Fibroblast of skin of left biceps (primary cell): ENCODE data around the gene CFAP58.

Experiments
- DNase-seq, 2 experiments: peaks; one replicate each; pipeline ENCODE4 v3.0.0-alpha.2; 2013; ENCODE audit warnings: low read depth in 2 of 2

CFAP58 gene

DNA sequence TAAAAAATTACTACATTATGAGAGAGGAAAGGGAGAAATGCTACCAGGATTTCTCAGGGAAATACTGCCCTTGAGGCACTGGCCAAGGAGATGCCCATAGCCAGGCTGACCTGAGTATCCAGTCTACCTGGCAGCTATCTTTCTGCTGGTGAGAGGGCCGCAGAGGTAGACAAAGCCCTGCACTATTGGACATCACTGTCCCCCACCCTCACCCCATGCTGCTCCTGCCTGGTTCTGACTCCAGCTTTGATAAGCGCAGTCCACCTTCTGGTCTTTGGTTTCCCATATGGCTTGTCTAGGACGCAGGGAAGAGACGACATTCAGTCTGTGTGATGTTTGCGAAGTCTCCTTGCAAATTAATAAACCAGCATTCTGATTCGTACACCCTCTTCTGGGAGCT, 19.1 kb upstream of the CFAP58 start:
- DNase-seq: no peak

DNA sequence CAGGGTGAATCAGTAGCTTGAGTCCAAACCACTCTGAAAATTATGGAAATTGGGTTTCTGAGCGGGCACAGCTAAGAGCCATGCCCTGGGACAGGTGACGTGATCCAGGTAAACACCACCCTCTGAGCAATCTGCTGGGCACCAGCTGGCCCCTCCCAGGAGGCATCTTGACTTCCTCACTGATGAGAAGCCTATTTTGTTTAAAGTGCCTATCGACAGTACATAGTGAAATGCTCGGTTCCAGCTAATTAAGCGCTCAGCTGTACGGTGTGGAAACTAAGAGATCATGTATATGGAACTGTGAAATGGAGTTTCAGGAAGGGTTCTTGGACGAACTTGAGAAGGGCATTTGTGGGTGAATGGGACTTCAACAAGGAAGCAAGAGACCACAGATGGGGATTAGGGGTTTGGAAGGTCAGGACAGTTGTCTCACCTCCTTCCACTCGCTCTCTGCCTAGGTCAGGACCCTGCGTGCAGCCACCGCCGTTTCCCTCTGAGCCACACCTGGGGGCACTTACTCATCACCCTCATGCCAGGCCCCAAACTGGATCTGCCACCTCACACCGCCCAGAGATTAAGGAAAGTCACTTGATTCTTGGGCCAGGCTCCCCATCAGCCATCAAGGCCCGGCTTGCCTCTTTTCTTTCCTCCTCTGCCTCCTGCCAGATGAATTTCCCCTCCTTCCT, 18.5 kb upstream of the CFAP58 start:
- DNase-seq: no peak

DNA sequence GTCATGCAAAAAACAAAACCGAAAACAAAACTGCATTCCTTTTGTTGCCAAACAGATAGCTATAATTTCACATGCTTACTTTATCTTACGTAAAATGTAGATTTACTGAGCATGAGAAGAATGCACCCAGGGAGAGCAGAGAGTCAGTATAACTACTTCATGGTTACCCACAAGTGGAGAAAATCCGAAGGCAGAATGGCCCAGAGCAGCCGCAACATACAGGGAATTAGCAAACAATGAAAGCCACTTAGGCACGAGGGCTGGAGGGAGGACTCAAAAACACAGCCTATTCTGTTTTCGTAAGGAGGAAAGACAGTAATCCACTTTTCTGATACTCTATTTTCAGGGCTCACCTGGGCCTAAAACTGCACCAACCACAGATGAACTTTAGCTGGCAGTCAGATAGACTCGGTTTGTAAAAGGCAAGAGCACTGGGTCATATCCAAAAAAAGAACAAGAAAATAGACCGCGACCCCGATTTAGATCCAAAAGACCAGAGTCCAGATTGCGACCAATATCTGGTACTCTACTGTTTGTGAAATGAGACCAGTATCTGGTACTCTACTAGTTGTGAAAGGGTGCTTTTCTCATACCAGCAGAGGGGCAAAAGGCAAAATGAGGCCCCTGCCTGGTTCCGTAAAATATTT, 16.7 kb upstream of the CFAP58 start:
- peak in 1 of 2 experiments; percentile 41 for DNase-seq

DNA sequence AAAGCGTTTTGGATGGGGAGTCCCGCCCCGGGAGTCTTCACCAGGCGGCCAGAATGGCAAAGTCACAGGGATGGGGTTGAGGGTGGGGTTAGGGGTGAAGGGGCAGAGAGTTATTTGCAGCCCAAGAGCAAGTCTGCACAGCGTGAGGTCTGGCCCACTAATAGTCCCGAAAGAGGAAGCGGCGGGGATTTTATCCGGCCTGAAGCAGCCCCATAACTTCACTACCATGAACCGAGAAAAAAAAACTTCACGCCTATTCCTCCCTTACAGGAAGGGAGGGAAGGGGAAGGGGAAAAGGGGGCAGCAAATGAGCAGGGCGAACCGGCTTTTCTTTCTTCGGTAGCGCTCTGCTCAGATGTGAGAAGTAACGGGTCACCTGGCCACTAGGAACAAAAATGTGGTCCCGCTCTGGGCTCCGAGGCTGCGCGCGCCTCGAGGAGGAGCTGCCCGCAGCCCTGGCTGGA, 16.1 kb upstream of the CFAP58 start:
- DNase-seq: no peak

DNA sequence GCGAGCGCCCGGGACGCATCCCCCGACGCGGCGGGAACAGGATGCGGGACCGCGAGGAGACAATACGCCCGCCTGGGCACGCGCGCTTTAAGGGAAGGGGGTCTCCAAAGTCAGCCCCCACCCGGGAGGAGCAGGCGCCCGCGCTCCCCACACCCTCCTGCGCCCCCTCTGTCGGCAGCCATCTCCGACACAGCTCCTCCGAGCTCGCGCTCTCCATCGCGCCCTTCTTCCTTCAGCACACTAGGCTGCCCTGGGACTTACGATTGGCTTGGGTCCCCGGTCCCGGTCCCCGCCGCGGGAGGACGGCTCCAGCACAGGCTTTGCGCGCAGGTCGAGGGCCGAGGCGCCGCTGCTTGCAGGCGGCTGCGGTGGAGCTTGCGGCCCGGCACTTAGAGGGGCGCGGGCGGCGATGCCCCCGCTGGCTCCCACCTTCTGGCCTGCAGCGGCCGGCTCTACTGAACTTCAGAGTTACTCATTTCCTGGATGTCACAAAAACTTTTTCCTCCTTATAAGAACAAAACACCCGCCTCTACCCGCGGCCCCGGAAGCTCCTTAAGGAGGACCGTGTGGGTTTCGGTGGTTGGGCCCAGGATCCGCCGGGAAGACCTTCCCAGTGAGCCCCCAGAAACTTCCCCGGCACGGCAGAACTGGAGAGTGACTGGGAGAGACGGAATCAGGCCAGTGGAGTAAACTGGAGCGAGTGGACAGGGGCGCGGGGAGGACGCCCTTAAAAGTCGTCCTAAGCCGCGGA, 15.5 kb upstream of the CFAP58 start, which contains the start of gene ITPRIP:
Gene ITPRIP, minus strand, starts transcription at position 481 of the 751 bp plus-strand sequence. CDS start 22,414 bp downstream, outside the sequence.
- DNase-seq: peak in 1 of 2 experiments; percentile 50

DNA sequence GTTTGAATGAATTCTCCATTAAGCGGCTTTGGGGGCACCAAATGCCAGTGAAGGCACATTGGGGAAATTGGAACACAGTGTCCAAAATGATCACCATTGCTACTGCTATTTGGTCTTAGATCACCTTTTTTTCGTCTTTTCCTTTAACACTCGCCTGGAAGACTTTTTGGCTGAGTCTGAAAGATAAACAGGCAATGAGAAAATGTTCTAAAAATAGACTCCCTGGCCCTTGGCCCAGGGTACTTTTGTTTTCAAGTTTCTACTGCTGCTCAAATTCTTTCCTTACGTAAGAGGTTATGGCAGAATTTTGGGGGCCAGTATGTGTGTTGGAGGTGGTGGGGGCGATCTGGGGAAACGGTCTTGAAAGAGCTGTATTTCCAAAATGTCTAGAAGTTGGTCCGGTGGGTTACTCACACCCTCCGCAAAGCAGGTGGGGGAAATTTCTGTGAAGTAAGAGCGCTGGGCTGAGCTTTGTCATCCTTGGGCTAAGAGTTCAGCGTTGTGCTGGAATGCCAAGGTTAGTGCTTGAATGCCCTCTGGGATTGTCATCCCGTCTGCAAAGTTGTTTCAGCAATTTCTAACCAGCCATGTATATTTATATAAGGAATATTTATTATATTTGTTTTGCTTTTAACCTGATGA, 14.0 kb upstream of the CFAP58 start:
- DNase-seq: peak in 1 of 2 experiments; percentile 39

DNA sequence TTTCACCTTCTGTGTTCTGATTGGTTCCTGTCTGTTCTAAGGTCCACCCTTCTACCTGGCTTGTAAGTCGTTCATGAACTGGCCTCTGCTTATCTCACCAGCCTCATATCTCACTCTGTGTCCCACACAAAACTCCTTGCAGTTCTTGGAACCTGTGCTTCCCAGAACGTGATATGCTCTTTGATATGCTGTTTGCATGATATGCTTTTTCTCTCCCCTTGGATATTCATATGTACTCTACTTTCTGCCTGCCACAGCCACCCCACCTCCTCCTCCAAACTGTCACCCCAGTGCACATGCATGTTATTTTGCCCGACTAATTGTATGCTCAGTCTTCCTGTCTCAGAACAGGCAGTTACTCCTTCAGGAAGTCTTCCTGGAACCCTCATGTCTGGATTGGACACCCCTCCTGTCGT, 13.5 kb upstream of the CFAP58 start:
- DNase-seq: no peak

DNA sequence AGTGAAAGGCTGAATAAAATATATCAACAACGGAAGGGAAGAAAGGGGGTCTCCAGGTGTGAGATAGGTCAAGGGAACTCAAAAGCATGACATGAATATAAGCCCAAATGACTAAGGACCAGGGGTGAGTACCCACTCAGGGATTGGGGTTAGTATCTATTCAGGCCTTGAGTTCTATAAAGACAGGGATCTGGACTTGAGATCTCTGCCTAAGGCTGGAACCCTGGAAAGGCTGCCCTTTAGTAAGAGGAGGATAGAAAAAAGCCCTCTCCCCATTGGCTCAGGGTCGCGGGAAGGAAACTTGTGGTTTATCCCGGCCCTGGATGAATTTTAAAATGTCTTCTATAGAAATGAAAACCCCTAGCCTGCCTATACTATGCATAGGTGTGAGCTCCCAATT, 13.0 kb upstream of the CFAP58 start:
- DNase-seq: no peak

DNA sequence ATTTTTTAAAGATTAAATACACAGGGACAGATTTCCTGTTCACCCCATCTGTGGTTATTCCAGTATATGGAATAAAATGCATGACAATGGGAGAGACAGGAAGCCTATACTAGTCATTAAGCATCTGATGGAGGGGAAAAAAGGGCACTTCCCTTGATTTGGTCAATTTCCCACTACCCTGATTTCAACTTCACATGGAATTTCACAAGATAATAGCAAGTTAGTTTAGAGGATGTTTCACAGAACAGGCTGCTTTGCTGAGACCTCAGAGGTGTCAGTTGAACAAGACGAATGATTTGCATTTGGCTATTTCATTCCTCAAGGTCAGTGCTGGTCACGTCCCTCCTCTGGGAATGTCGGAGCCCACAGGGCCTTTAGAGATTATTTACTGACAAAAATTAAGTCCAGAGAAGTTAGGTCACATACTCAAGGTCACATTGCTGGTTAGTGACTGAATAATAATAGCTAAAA, 10.7 kb upstream of the CFAP58 start:
- DNase-seq: no peak

DNA sequence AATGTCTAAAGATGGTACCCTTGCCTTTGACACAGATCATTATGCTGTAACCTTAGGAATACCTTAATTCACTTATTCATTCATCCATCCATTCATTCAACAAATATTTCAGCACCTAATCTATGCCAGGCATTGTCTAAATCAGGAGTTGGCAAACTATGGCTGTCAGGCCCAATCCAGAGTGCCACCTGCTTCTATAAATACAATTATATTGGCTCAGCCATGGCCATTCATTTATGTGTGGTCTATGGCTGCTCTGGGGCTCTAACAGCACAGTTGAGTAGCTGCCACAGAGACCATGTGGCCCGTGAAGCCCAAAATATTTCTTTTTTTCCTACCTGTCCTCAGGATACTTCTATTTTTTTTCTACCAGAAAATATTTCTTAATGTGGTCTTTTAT, 9.4 kb upstream of the CFAP58 start:
- DNase-seq: no peak

DNA sequence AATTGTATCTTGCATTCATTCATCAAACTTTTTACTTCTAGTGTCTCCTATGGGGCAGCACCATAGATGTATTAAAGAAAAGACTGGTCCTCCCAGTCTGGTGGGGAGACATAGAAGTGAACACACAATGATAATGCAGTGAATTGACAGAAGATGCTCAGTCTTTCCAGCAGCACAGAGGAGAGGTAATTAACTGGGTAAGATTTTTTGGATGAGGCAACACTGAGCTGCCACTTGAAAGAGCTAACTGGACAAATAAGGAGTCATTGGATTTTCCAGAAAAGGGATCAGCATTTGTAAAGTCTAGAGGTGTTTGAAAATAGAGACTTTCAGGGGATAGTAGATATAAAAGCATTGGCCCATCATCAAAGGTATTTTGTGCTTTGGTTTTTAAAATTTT, 8.1 kb upstream of the CFAP58 start:
- DNase-seq: no peak

DNA sequence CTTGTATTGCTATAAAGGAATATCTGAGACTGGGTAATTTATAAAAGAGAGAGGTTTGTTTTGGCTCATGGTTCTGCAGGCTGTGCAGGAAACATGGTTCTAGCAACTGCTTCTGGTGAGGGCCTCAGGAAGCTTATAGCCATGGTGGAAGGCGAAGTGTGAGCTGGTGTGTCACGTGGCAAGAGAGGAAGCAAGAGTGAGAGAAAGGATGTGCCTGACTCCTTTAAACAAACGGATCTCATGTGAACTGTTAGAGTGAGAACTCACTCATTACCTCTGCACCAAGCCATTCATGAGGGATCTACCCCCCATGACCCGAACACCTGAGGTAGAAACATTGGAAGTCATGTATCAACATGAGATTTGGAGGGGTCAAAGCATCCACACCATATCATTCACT, 7.7 kb upstream of the CFAP58 start:
- no peak for DNase-seq

DNA sequence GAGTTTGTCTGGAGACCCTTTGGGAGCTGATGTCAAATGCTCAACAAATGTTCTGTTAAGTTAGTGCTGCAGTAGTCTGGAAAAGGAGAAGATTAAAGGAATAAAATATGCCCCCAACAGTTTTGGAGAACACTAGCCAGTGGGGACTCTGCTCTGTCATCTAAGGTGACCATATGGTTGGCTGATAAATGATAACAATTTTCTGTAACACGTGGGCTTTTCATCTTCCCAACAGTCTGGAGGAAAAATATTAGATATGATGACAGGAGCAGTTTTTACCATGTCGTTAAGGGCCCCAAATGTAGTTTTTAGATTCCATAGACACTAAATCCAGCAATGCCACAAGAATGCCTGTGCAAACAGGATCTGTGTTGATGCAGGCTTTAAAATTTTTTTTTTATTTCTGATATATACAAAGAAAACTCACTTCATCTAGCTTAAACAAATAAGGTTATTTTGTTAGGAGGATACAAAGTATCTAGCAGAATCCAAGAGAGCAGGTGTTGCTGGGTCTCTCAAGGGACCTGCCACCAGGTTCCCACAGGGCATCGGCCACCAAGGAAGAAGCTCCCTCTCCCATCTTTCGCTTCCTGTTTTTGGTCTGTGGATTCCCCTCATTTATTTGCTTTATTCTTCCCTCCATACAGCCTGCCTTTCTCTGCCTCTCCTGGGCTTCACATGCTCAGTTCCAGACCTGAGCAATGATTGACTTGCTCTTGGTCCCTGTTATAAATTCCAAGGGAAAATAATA, 6.2 kb upstream of the CFAP58 start:
- no peak for DNase-seq

DNA sequence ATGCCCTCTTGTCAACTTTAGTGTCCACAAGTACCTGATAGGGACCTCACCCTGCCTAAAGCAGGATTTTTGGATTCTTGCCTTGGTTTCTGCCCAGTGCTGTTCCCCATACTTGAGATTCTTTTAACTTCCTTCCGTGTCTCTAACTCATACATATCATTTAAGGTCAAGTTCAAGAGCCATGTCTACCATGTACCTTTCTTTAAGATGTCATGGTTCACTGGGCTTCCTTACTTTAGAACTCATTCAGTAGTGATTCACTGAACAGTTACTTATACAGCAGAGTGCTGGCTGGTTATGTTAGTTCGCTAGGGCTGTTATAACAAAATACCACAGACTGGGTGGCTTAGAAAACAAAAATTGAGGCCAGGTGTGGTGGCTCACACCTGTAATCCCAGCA, 5.0 kb upstream of the CFAP58 start:
- DNase-seq: no peak

DNA sequence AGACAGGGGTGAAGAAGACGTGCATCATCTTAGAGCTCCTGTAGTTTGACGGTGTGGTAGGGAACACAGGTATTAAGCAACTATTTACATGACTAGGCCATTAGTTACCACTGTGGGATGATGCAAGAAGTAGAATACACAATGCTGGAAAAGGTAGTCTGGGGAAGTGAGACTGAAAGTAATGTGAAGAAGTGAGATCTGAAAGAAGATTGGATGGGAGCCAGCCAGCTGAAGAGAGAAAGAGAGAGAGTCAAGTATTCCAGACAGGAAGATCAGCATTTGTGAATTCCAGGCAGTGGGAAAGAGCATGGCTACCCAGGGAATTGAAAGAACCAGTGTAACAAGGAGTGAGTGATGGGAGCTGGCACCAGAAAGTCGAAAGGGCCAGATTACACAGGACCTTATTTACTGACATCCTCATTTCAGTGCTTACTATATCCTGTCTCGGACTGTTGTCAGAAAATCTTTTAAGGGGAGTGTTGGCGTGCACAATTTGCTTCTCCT, 4.0 kb upstream of the CFAP58 start:
- DNase-seq: peak in 1 of 2 experiments; percentile 46

DNA sequence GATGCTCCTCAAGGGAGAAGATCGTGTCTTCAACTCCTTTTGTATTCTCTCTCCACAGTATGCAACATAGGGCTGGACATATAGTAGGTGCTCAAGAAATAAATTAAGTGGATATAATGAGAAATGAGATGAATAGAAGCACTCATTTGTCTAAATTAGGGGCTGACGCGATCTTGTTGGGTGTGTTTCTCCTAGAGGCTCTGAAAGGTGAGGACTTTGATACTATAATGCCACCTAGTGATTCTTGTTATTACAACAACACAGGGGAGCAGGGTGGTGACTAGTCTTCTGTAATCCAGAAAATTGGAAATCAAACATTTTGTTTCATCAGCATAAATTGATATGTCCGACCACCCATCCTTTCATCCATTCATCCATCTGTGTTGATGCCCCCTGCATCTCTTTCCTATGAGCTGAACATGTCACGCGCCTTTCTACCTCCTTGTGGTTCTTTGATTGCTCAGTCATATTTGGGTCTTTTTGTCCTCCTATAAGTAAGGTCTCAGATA, 3.5 kb upstream of the CFAP58 start:
- peak in 1 of 2 experiments; percentile 39 for DNase-seq

DNA sequence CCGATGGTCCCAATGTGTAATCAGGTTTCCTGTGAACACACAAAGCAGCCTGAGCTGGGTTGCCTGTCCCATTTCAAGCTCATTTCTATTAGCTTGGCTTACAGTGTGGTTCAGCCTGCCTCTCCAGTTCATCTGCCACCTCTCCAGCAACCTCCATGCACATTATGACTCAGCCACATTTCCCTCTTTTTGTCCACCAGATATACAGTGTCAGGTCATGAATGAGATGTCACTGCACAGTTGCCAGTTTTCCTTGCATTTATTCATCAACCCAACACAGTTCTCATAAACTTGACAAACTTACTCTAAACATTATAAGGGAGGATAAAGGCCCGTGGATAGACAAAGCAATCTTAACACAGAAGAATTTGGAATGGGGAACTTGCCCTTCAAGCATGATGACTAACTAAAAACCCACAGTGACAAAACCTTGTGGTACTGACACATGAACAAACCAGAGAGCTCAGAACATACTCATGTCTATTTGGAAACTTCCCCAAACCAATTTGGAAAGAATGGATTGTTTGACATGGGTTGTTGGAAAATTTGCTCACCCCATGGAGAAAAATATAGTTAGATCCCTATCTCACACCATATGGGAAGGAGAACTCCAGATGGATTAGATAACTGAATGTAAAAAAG, 2.5 kb upstream of the CFAP58 start:
- no peak for DNase-seq

DNA sequence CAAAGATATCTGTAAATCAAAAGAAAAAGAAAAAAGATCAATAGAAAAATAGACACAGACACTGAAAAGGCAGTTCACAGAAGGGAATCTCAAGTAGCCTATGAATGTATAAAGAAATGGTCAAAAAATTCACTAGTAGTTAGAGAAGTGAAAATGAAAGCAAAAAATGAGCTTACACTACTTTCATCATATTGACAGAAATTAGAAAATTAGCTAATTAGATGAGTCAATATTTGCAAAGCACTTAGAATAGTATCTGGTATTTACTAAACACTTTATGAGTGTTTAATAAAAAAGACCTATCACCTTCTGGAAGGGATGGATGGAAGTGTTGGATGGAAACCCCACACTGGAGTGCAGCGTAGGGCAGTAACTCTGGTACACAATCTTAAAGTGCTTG, 1.7 kb upstream of the CFAP58 start:
- DNase-seq: no peak

DNA sequence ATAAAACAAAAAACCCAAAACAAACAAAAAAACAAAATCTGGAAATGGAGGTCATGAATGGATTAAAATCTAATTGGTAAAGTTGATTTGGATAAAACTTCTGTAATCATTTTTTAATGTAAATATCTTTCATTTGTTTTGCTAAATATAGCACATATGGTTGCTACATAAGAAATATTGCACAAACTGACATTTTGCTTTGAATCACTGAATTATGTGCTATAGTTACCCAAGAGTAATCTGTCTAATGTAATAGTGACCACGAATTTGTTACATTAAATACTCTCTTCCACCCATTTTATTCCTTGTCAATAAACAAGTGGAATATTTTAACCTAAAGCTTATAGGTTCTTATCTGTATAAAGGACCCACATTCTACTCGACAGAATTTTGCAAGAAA, 6.2 kb downstream of the CFAP58 start:
- no peak for DNase-seq

DNA sequence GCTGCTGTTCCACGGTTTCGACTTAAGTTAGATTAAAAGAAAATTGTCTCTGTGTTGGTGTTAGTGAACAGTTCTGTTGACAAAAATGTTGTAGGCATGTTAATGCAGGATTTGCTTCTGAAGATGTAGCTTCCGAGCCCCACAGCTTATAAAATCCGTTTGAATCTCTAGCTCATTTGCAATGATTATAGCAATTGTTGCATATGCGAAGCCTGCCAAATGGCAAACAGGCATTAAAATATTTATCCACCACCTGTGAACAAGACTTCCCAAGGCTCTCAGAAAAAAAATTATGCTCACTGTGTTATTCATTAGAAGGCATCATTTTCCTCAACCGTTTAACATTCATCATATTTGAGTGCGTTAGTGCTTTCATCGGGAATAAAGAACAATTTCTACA, 14.3 kb downstream of the CFAP58 start:
- DNase-seq: no peak
